22Rv1 (cell line): ENCODE results near the gene UNK.
"Not testable (repeated sequence)": the region's sequence is repeated elsewhere in the genome, so short reads cannot be mapped to it uniquely, and the experiment has no call there.

Experiments
- CTCF ChIP-seq: fragments of 450-650 bp; IDR thresholded peaks from 2 replicates; pipeline ENCODE4 v1.5.1; 2017; ENCODE audit warnings: mild to moderate bottlenecking
- ZFX ChIP-seq: fragments of 450-650 bp; IDR thresholded peaks from 2 replicates; pipeline ENCODE4 v1.6.1; 2017; ENCODE audit warnings: antibody characterized with exemption, borderline replicate concordance

GRCh38 chr17:75865404-75866188 lies 81.0 kb downstream of the UNK start:
- not testable (repeated sequence) for TF ChIP-seq CTCF, ZFX
